HG02678 (cell line): Measurements from ENCODE around the gene MROH7.
A peak's percentile ranks its signal among the peaks of the same experiment; 100 is the strongest.

Source experiments
- ATAC-seq: cut with Tn5 transposase; IDR thresholded peaks from one replicate; pipeline ENCODE4 v1.9.1; 2021; ENCODE audit warnings: mild to moderate bottlenecking, moderate library complexity; ENCODE audit not compliant: unreplicated experiment

Gene MROH7

DNA sequence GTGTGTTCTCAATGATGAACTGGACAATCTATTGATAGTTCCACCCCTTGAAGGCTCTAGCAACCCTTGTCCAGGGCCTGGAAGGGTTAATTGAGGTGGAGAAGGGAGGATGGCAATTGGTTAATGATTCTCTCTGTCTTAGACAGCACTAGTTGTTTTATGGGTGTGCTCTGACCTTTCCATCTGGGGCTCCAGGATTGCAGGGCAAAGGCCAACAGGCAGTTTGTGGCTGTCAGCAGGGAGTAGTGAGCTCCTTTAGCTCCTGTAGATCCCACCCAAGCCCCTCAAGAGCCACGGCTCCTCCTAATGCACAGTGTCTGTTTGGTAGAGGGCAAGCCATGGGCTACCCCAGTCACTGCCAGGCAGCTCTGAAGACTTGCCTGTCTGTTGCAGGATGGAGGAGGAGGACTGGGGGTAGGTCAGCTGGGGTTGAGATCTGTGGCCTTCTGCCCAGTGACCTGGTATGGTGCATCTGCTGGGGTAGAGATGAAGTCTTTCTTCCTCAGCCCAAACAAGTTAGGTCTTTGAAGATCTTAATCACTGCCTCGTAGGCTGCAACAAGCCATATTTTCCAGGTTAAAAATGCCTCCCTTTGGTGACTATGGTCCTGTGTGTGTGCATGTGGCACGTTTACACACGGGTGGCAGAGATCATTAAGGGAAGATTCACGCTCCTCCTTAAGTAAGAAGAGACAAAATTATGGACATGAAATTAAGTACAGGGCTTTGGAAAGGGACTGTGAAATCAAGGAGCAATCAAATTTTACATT, 7.7 kb downstream of the MROH7 start:
- no peak for ATAC-seq

DNA sequence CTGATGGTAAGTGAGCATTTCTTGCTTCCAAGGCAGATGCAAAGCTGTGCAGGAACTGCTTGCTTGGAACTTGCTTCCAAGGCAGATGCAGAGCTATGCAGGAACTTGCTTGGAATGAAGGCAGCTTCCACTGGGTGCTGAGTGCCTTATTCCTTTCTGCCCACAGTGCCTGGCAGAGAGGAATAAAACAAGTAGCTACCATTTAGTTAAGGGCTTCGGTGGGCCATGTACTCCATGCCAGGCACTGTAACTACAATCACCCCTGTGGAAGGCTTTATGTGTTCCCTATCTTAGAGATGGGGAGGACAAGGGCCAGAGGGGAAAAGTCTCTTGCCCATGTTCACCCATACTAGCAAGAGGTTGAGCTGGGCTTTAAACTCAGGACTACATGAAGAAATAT, 8.3 kb downstream of the MROH7 start:
- ATAC-seq: no peak

- ATAC-seq: no peak
Observed at GRCh38 chr1:54650417-54650816, 8.8 kb downstream of the MROH7 start.

DNA sequence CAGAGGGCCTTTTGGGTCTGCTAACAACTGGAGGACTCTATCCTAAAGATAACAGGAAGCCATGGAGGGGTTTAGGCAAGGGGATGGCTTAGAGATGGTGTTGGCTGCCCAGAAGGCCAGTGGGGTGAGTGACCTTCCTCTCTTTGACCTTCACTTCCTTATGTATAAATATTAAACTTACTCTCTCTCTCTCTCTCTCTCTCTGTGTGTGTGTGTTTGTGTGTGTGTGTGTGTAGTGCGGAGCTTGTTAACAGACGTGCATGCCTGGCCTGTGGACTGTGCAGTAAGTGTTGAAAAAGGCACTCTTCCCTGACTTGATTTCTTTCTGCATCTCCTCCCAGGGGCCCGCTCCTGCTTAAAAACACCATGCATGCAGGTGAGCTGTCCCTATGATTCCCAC, 10.0 kb downstream of the MROH7 start:
- no peak for ATAC-seq

DNA sequence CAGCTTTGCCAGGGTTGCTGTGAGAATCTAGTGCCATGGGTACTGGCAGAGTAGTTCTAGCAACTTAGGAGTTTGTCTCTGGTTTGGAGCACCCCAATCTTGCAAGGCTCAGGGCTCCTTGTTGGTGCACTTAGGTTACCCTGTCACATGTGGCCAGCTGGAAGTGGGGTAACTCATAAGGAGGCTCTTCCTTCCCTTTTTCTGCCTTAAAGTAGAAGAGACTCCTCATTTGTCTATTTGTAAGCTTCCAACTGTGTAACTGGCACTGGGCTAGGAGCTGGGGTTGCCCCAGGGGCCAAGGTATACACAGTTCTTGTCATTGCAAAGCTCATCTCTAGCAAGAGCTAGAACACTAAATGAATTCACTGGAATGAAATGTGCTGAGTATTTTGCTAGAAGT, 10.6 kb downstream of the MROH7 start:
- no peak for ATAC-seq

GRCh38 chr1:54653036-54653435, 11.4 kb downstream of the MROH7 start:
- no peak for ATAC-seq

GRCh38 chr1:54658164-54658913, 16.8 kb downstream of the MROH7 start:
- ATAC-seq: no peak

DNA sequence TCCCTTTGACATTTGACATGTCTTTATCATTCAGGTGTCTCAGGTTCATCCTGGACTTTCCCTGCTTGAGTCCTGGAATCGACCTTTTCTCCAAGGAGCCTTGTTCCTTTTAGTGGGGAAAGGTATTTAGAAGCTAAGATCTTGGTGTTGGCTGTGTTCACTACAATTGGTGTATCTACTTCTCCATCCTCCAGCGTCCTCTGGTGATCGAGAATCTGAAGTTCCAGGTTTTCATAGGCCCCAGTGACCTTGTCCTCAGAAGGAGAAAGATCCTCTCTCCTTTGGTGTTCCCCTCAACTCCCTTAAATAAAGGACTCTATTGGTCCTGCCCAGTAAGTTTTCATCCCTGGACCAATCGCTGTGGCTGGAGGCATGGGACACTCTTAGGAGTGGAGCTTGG, 22.1 kb downstream of the MROH7 start:
- no peak for ATAC-seq

DNA sequence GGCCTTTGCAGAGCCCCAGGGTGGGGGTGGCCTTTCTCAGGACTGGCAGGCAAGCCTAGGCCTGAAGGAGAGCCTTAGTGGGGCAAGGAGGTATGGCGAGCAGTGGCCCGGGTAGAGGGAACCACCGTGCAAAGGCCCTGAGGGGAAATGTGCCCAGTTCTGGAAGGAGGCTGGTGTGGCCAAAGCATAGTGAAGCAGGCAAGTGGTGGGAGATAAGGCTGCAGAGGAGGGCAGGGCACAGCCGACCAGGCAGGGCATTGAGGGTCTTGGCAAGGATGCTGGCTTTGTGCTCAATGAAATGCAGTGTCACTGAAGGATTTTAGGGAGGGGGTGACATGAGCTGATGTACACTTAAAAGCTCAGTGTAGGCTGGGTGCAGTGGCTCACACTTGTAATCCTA, 22.8 kb downstream of the MROH7 start:
- no peak for ATAC-seq

DNA sequence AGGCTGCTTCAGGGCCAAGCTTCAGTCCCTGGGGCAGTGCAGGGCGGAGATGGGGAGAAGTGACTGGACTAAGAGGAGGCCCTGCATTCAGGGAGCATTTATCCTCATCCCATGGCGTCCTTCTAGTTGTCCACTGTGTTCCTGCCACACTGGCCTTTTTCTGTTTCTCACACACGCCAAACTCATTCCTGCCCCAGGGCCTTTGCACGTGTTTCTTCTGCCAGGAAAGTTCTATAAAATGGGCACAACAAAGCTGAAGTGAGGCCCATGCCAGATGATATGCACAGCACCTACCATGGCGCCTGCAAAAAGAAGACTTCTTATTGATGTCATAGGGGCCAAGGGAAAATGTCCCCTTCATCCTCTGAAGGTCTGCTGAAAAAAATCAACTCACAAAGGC, 24.3 kb downstream of the MROH7 start:
- ATAC-seq: no peak

GRCh38 chr1:54666333-54666732, 24.7 kb downstream of the MROH7 start:
- ATAC-seq: no peak

- ATAC-seq: no peak
Observed at GRCh38 chr1:54667797-54668196, 26.2 kb downstream of the MROH7 start.

- ATAC-seq: no peak
Observed at GRCh38 chr1:54668567-54668966, 27.0 kb downstream of the MROH7 start.

GRCh38 chr1:54671985-54672608, 30.5 kb downstream of the MROH7 start:
- peak; percentile 73 for ATAC-seq

DNA sequence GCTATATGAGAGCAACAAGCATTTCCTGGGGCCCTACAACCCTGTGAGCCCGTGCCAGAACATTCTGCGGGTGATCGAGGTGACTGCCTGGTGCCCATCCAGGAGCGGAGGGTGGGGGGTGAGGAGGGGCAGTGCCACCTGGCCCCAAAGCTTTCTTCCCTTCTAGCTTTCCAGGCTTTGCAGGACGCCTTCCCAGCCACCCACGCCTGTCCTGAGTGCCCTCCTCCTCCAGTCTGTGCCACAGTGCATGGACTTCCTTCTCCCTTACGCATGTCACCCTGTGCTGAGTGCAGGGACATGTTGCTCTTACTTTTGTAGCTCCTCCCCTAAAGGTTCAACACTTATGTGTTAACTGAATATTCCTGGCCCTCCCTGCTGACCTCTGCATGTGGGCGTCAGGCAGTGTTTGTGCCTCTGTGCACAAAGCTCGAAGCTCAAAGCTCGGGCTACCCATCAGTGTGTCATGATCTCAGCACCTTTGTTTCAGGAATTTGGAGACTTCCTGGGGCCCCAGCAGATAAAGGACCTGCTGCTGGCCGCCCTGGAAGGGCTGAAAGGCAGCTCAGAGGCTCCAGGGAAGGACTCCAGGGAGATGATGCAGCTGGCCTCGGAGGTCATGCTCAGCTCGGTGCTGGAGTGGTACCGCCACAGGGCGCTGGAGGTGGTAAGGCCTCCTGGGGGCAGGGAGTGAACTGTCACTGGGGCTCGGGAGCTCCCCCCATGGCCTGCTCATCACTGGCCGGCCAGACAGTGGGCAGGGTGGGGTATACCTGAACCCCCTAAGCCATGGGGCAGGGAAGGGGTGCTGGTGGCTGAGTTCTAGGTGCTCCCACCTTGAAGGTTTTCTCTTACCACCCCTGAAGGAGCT, 37.4 kb downstream of the MROH7 start:
- ATAC-seq: no peak

- ATAC-seq: no peak
Observed at GRCh38 chr1:54679706-54680105, 38.1 kb downstream of the MROH7 start.

- ATAC-seq: no peak
Observed at GRCh38 chr1:54680387-54680786, 38.8 kb downstream of the MROH7 start.

- ATAC-seq: no peak
Observed at GRCh38 chr1:54681358-54681757, 39.8 kb downstream of the MROH7 start.

GRCh38 chr1:54683453-54683852, 41.9 kb downstream of the MROH7 start:
- ATAC-seq: no peak

DNA sequence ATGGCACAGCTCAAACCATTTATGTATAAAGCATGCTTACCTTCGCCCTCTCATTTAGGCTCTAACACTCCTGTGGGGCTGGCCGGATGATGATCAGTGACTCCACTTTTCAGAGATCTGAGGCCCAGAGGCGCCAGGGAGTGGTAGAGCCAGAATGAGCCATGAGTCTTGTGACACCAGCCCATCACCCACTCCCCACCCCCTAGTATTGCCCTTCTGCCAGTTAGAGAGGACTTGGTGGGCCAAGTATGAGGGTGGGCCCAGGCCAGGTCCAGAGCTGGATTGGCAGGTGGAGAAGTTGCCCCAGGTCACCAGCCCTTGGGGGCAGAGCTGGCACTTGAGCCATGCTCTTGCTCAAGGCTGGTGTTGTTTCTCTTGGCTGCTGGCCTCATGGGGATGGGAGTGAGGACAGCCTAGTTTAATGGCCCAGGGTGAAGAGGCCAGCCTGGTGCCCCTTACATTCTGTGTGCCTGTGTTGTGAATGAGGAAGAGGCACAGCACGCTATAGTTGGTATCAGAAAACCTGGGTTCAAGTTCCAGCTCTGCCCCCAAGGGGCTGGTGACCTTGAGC, 43.8 kb downstream of the MROH7 start:
- ATAC-seq: no peak

GRCh38 chr1:54686155-54686554, 44.6 kb downstream of the MROH7 start:
- ATAC-seq: no peak
